Left lung (tissue), 10 donors: ENCODE data around the gene PCNX2. TPM values are rescaled to one million over a fixed set of nuclear protein-coding genes. Genes with fewer than 3 reads are reported as not detected.

ENCODE experiments used
- ATAC-seq: fragments of 200-7000 bp; cut with Tn5 transposase; one replicate; pipeline ENCODE4 v1.9.1; 2020; ENCODE audit warnings: moderate library complexity
- DNase-seq, 4 donors: peaks; one replicate each; pipeline ENCODE4 v3.0.0-alpha.2; 2013 to 2020
- H3K27ac ChIP-seq, 2 donors: fragments of 200-600 bp; sonication (generic) in 1 of 2; one replicate each; pipeline versions ENCODE4 v1.5.0 to v1.8.0; 2020 to 2021
- H3K27me3 ChIP-seq, 2 donors: fragments of 200-600 bp; sonication (generic) in 1 of 2; one replicate each; pipeline versions ENCODE4 v1.5.0 to v1.8.0; 2020 to 2021
- H3K36me3 ChIP-seq, 2 donors: fragments of 200-600 bp; sonication (generic) in 1 of 2; one replicate each; pipeline versions ENCODE4 v1.5.0 to v1.8.0; 2020 to 2021
- H3K4me1 ChIP-seq, 2 donors: fragments of 200-600 bp; one replicate each; pipeline ENCODE4 v1.8.0; 2021
- H3K4me3 ChIP-seq, 2 donors: fragments of 200-600 bp; sonication (generic) in 1 of 2; one replicate each; pipeline versions ENCODE4 v1.5.0 to v1.8.0; 2020 to 2021; ENCODE audit warnings: mild to moderate bottlenecking in 1 of 2
- H3K9me3 ChIP-seq, 2 donors: fragments of 200-600 bp; sonication (generic) in 1 of 2; one replicate each; pipeline versions ENCODE4 v1.5.0 to v1.8.0; 2020 to 2021
- intact Hi-C, 2 donors: fragments of 100-400 bp; cut with DNase I; formaldehyde crosslinking; loops; one replicate each; pipeline versions ENCODE4 v1.11.2 to v1.14.2; 2022
- polyA plus RNA-seq, 6 donors: library from polyadenylated mRNA; unstranded; fragments of 120-200 nt; gene quantifications; one replicate each; pipeline ENCODE4 v1.2.1, GENCODE V29; 2013; ENCODE audit not compliant: insufficient read length in 6 of 6
- total RNA-seq, 2 donors: library from RNA; stranded (reverse); fragmentation: NEBNext Ultra II Directional; extraction: Animal tissue kit (Norgen Biotek cat#: 25700); gene quantifications; one replicate each; pipeline ENCODE4 v1.2.1, GENCODE V29; 2021
- TF ChIP-seq, protein P1 (sequence below), 2 donors: fragments of 200-600 bp; sonication (generic) in 1 of 2; IDR thresholded peaks; one replicate each; pipeline versions ENCODE4 v1.5.0 to v1.8.0; 2021; ENCODE audit warnings: antibody characterized with exemption in 2 of 2
- donor health status: DM: no; HTN: yes; CAD: no.
- donor health status: DM: no; HTN: no; CAD: no.

PCNX2 gene
- total and polyA plus RNA-seq, 8 donors: 9.2 to 14.7 (median 11.3) TPM

DNA sequence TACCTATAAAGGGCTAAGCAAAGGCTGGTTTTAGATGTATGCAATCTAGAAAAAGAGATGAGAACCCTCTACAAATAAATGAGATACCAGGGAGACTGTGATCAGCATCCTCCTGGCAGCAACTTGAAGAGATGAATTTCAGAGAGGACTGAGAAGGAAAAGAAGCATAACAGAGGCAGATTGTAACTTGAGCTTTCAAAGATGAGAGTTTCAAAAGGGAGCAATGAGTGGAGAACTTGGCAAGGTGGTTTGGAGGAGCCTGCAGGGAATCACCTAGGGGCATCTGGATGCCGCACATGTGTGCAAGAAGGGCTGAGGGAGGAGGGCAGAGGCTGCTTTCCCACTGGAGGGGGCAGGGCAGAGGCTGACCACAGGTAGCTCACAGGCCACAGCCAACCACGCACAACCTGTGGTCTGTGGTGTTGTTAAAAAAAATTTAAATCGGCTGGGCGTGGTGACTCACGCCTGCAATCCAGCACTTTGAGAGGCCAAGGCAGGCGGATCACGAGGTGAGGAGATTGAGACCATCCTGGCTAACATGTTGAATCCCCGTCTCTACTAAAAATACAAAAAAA is 50.2 kb downstream of the PCNX2 start:
- TF ChIP-seq, protein P1, sequence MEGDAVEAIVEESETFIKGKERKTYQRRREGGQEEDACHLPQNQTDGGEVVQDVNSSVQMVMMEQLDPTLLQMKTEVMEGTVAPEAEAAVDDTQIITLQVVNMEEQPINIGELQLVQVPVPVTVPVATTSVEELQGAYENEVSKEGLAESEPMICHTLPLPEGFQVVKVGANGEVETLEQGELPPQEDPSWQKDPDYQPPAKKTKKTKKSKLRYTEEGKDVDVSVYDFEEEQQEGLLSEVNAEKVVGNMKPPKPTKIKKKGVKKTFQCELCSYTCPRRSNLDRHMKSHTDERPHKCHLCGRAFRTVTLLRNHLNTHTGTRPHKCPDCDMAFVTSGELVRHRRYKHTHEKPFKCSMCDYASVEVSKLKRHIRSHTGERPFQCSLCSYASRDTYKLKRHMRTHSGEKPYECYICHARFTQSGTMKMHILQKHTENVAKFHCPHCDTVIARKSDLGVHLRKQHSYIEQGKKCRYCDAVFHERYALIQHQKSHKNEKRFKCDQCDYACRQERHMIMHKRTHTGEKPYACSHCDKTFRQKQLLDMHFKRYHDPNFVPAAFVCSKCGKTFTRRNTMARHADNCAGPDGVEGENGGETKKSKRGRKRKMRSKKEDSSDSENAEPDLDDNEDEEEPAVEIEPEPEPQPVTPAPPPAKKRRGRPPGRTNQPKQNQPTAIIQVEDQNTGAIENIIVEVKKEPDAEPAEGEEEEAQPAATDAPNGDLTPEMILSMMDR (IDR thresholded peaks at IDR 0.05): no peak
- H3K4me3 ChIP-seq: no peak overlapping the region
- no peaks in the 10 kb centered on the region for H3K9me3 ChIP-seq
- no peaks in the 10 kb centered on the region for H3K36me3 ChIP-seq
- ATAC-seq (no peak), DNase-seq (no peak)
- no peak overlapping the region for H3K27ac ChIP-seq
- H3K27me3 ChIP-seq: no peaks in the 10 kb centered on the region
- intact Hi-C loops: loop anchor here in 1 of 2 donors (10.0 kb wide), 1 partner anchor 610 kb away; the partner anchor contains the start of gene SIPA1L2
- peaks cover 0 to 32% of the 10 kb centered on the region in 2 donors for H3K4me1 ChIP-seq

DNA sequence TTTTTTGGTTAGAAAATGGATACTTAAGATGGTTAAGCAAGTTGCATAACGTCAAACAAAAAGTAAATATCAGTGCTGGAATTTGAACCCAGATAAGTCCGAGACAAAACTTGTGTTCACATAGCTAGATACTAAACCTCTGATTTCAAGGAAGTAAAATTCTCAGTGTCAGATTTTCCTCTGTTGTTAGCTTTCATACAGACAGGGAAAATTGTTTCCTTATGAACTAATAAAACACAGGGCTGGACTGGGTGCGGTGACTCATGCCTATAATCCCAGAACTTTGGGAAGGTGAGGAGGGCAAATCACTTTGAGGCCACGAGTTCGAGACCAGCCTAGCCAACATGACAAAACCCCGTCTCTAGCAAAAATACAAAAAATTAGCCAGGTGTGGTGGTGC is 51.3 kb downstream of the PCNX2 start:
- no peak for DNase-seq
- TF ChIP-seq, protein P1 (IDR thresholded peaks at IDR 0.05): no peak
- Histone ChIP-seq H3K27me3 (no peaks in the 10 kb centered on the region), H3K9me3 (no peaks in the 10 kb centered on the region), H3K4me3 (no peak overlapping the region), H3K36me3 (no peaks in the 10 kb centered on the region), H3K27ac (no peak overlapping the region), H3K4me1 (peaks cover 0 to 32% of the 10 kb centered on the region in 2 donors)
- ATAC-seq: peak; percentile 16
- intact Hi-C loops: loop anchor here in 1 of 2 donors (10.0 kb wide), 1 partner anchor 609 kb away; the partner anchor contains the start of gene SIPA1L2

DNA sequence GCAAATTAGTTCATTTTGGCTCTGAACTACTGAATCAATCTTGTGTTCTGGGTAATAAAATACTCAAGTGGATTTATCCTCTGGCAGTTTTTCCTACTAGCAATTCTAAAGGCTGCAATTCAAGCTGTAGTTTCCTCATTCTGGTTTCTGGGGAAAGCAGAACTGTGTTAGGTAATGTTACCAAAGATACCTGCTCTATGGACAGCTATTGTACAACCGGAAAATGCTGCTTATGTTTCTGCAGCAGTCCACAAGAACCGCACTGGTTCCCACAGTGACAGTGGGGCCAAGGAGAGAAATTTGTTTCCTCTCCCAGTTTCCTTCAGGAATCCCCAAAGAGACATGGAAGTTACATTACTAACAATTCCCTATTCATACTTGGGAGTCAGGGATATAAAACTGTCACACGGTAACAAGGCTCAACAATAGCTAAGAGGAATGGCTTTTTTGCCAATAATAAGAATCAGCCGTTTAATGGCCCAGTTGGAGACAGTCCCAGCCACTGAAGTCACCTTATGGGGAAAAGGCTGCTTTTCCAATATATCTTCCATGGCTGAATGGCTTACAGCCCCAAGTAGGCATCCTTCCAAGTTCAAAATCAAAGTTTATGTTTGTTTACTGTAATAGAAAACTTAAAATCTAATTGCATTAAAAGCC is 52.6 kb downstream of the PCNX2 start:
- intact Hi-C loops: loop anchor here in 1 of 2 donors (10.0 kb wide), 1 partner anchor 608 kb away; the partner anchor contains the start of gene SIPA1L2
- DNase-seq (no peak), ATAC-seq (peak; percentile 15)
- Histone ChIP-seq H3K27ac (peak overlapping the region in 1 of 2 donors; percentile 69), H3K4me1 (peaks cover 0 to 32% of the 10 kb centered on the region in 2 donors), H3K36me3 (no peaks in the 10 kb centered on the region), H3K4me3 (no peak overlapping the region), H3K27me3 (no peaks in the 10 kb centered on the region), H3K9me3 (no peaks in the 10 kb centered on the region)
- TF ChIP-seq, protein P1 (IDR thresholded peaks at IDR 0.05): no peak

DNA sequence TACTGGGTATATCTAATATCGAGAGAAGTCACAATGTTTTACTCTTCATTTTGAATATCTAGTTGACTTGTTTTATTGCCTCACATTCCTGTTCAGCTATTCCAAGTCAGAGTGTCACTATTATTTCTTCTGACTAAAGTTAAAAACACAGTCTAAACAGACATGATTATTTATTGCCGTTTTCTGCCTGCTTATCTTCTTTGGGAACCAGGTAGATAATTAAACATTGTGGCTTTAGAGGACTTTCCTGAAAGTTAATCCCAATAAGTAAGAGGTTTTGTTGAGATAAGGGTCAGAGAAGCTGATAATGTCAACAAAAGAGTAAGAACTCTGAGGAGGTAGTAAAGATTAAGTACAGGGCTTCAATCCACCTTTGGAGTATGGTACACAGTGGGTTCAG is 53.8 kb downstream of the PCNX2 start:
- peaks cover 0 to 32% of the 10 kb centered on the region in 2 donors for H3K4me1 ChIP-seq
- no peaks in the 10 kb centered on the region for H3K36me3 ChIP-seq
- intact Hi-C loops: loop anchor here in 1 of 2 donors (10.0 kb wide), 1 partner anchor 607 kb away; the partner anchor contains the start of gene SIPA1L2
- ATAC-seq (no peak), DNase-seq (no peak)
- no peaks in the 10 kb centered on the region for H3K9me3 ChIP-seq
- no peaks in the 10 kb centered on the region for H3K27me3 ChIP-seq
- no peak overlapping the region for H3K4me3 ChIP-seq
- peak overlapping the region in 1 of 2 donors; percentile 69 for H3K27ac ChIP-seq
- TF ChIP-seq, protein P1 (IDR thresholded peaks at IDR 0.05): no peak
